Measurements from ENCODE around the gene C17orf67.
"Not testable (repeated sequence)": the region's sequence is repeated elsewhere in the genome, so short reads cannot be mapped to it uniquely, and the experiment has no call there.

Gene C17orf67

GRCh38 chr17:56771975-56772374, 61.7 kb downstream of the C17orf67 start:
- no peaks in the 10 kb centered on the region for H3K4me1 Mint-ChIP-seq (ENCODE audit: low read depth in 2 of 2)
- H3K4me3 Mint-ChIP-seq, result no peak overlapping the region
- H3K27me3 Mint-ChIP-seq, result no peaks in the 10 kb centered on the region
- DNase-seq, result no peak
- no peak for ATAC-seq (replicated peaks)
- no peaks in the 10 kb centered on the region for H3K9me3 Mint-ChIP-seq
- H3K36me3 Mint-ChIP-seq (ENCODE audit: insufficient read depth), result no peaks in the 10 kb centered on the region
- H3K27ac Mint-ChIP-seq, result no peak overlapping the region

GRCh38 chr17:56771563-56771962, 62.2 kb downstream of the C17orf67 start:
- Mint-ChIP-seq H3K27me3 (no peaks in the 10 kb centered on the region), H3K9me3 (no peaks in the 10 kb centered on the region), H3K4me1 (ENCODE audit: low read depth in 2 of 2) (no peaks in the 10 kb centered on the region), H3K36me3 (ENCODE audit: insufficient read depth) (no peaks in the 10 kb centered on the region), H3K27ac (no peak overlapping the region), H3K4me3 (no peak overlapping the region)
- ATAC-seq (replicated peaks) (no peak), DNase-seq (no peak)

GRCh38 chr17:56770427-56770826, 63.3 kb downstream of the C17orf67 start:
- Mint-ChIP-seq H3K36me3 (ENCODE audit: insufficient read depth) (no peaks in the 10 kb centered on the region), H3K4me3 (no peak overlapping the region), H3K9me3 (no peaks in the 10 kb centered on the region), H3K27ac (no peak overlapping the region), H3K4me1 (ENCODE audit: low read depth in 2 of 2) (no peaks in the 10 kb centered on the region), H3K27me3 (peaks cover 4 to 5% of the 10 kb centered on the region in 2 donors)
- ATAC-seq (replicated peaks), result no peak
- DNase-seq, result no peak

- no peaks in the 10 kb centered on the region for H3K4me1 Mint-ChIP-seq (ENCODE audit: low read depth in 2 of 2)
Measured at GRCh38 chr17:56765449-56765848, 68.3 kb downstream of the C17orf67 start.

GRCh38 chr17:56762988-56763387, 70.7 kb downstream of the C17orf67 start:
- H3K27ac Mint-ChIP-seq, result no peak overlapping the region
- H3K27me3 Mint-ChIP-seq, result peaks cover 27 to 52% of the 10 kb centered on the region in 2 donors
- no peaks in the 10 kb centered on the region for H3K9me3 Mint-ChIP-seq
- H3K4me3 Mint-ChIP-seq, result no peak overlapping the region
- H3K4me1 Mint-ChIP-seq (ENCODE audit: low read depth in 2 of 2), result no peaks in the 10 kb centered on the region
- H3K36me3 Mint-ChIP-seq (ENCODE audit: insufficient read depth), result no peaks in the 10 kb centered on the region
- ATAC-seq (replicated peaks) (no peak), DNase-seq (no peak)

More at GRCh38 chr17:56765449-56765848, 68.3 kb downstream of the C17orf67 start:
- H3K27ac Mint-ChIP-seq, result no peak overlapping the region
- H3K4me3 Mint-ChIP-seq, result no peak overlapping the region
- ATAC-seq (replicated peaks), result no peak
- H3K27me3 Mint-ChIP-seq, result peaks cover 26 to 36% of the 10 kb centered on the region in 2 donors
- no peak for DNase-seq
- H3K36me3 Mint-ChIP-seq (ENCODE audit: insufficient read depth), result no peaks in the 10 kb centered on the region
- no peaks in the 10 kb centered on the region for H3K9me3 Mint-ChIP-seq

GRCh38 chr17:56762144-56762543, 71.6 kb downstream of the C17orf67 start:
- DNase-seq (no peak), ATAC-seq (replicated peaks) (no peak)
- no peak overlapping the region for H3K4me3 Mint-ChIP-seq
- H3K4me1 Mint-ChIP-seq (ENCODE audit: low read depth in 2 of 2), result no peaks in the 10 kb centered on the region
- no peak overlapping the region for H3K27ac Mint-ChIP-seq
- peaks cover 33 to 60% of the 10 kb centered on the region in 2 donors for H3K27me3 Mint-ChIP-seq
- H3K36me3 Mint-ChIP-seq (ENCODE audit: insufficient read depth), result no peaks in the 10 kb centered on the region
- H3K9me3 Mint-ChIP-seq, result no peaks in the 10 kb centered on the region

- H3K4me1 Mint-ChIP-seq (ENCODE audit: low read depth in 2 of 2), result no peaks in the 10 kb centered on the region
- peaks cover 40 to 68% of the 10 kb centered on the region in 2 donors for H3K27me3 Mint-ChIP-seq
- H3K9me3 Mint-ChIP-seq, result no peaks in the 10 kb centered on the region
- H3K4me3 Mint-ChIP-seq, result no peak overlapping the region
- ATAC-seq (replicated peaks) (no peak), DNase-seq (no peak)
- H3K36me3 Mint-ChIP-seq (ENCODE audit: insufficient read depth), result no peaks in the 10 kb centered on the region
- no peak overlapping the region for H3K27ac Mint-ChIP-seq
Measured at GRCh38 chr17:56761387-56761786, 72.3 kb downstream of the C17orf67 start.

- H3K4me3 Mint-ChIP-seq; H3K9me3 Mint-ChIP-seq; H3K4me1 Mint-ChIP-seq (ENCODE audit: low read depth in 2 of 2); H3K27ac Mint-ChIP-seq; DNase-seq; ATAC-seq (replicated peaks); H3K36me3 Mint-ChIP-seq (ENCODE audit: insufficient read depth): not testable (repeated sequence)
- peaks cover 27 to 70% of the 10 kb centered on the region in 2 donors for H3K27me3 Mint-ChIP-seq
Measured at GRCh38 chr17:56757611-56758010, 76.1 kb downstream of the C17orf67 start.

GRCh38 chr17:56756536-56756935, 77.2 kb downstream of the C17orf67 start:
- Mint-ChIP-seq H3K9me3 (no peaks in the 10 kb centered on the region), H3K36me3 (ENCODE audit: insufficient read depth) (no peaks in the 10 kb centered on the region), H3K27me3 (peaks cover 24 to 67% of the 10 kb centered on the region in 2 donors), H3K27ac (no peak overlapping the region), H3K4me3 (no peak overlapping the region), H3K4me1 (ENCODE audit: low read depth in 2 of 2) (no peaks in the 10 kb centered on the region)
- no peak for ATAC-seq (replicated peaks)
- no peak for DNase-seq

- Mint-ChIP-seq H3K36me3 (ENCODE audit: insufficient read depth) (no peaks in the 10 kb centered on the region), H3K4me3 (no peak overlapping the region), H3K27ac (no peak overlapping the region), H3K9me3 (no peaks in the 10 kb centered on the region), H3K4me1 (ENCODE audit: low read depth in 2 of 2) (no peaks in the 10 kb centered on the region), H3K27me3 (peaks cover 24 to 67% of the 10 kb centered on the region in 2 donors)
- DNase-seq (no peak), ATAC-seq (replicated peaks) (no peak)
Measured at GRCh38 chr17:56755310-56755709, 78.4 kb downstream of the C17orf67 start.

- ATAC-seq (replicated peaks), result no peak
- DNase-seq, result no peak
- H3K27me3 Mint-ChIP-seq, result peaks cover 24 to 67% of the 10 kb centered on the region in 2 donors
- no peaks in the 10 kb centered on the region for H3K4me1 Mint-ChIP-seq (ENCODE audit: low read depth in 2 of 2)
- H3K9me3 Mint-ChIP-seq, result no peaks in the 10 kb centered on the region
- H3K36me3 Mint-ChIP-seq (ENCODE audit: insufficient read depth), result no peaks in the 10 kb centered on the region
- no peak overlapping the region for H3K27ac Mint-ChIP-seq
- H3K4me3 Mint-ChIP-seq, result no peak overlapping the region
Measured at GRCh38 chr17:56754523-56755208, 79.1 kb downstream of the C17orf67 start.

- Mint-ChIP-seq H3K4me3 (no peak overlapping the region), H3K9me3 (no peaks in the 10 kb centered on the region), H3K27me3 (peaks cover 27 to 56% of the 10 kb centered on the region in 2 donors), H3K4me1 (ENCODE audit: low read depth in 2 of 2) (no peaks in the 10 kb centered on the region), H3K36me3 (ENCODE audit: insufficient read depth) (no peaks in the 10 kb centered on the region), H3K27ac (no peak overlapping the region)
- ATAC-seq (replicated peaks) (no peak), DNase-seq (no peak)
Measured at GRCh38 chr17:56752263-56752836, 81.4 kb downstream of the C17orf67 start.

GRCh38 chr17:56751145-56751738, 82.5 kb downstream of the C17orf67 start:
- Mint-ChIP-seq H3K36me3 (ENCODE audit: insufficient read depth) (no peaks in the 10 kb centered on the region), H3K4me1 (ENCODE audit: low read depth in 2 of 2) (no peaks in the 10 kb centered on the region), H3K9me3 (no peaks in the 10 kb centered on the region), H3K27me3 (peaks cover 20 to 45% of the 10 kb centered on the region in 2 donors), H3K27ac (peak overlapping the region in 1 of 2 donors; percentile 38), H3K4me3 (no peak overlapping the region)
- ATAC-seq (replicated peaks) (no peak), DNase-seq (no peak)

GRCh38 chr17:56744721-56745120, 89.0 kb downstream of the C17orf67 start:
- Mint-ChIP-seq H3K9me3 (no peaks in the 10 kb centered on the region), H3K27ac (no peak overlapping the region), H3K4me3 (no peak overlapping the region), H3K36me3 (ENCODE audit: insufficient read depth) (no peaks in the 10 kb centered on the region), H3K27me3 (peaks cover 35 to 37% of the 10 kb centered on the region in 2 donors), H3K4me1 (ENCODE audit: low read depth in 2 of 2) (no peaks in the 10 kb centered on the region)
- ATAC-seq (replicated peaks) (no peak), DNase-seq (no peak)
